Measurements from ENCODE around the gene FPR2.
A peak's percentile ranks its signal among the peaks of the same experiment; 100 is the strongest.
"Not testable (repeated sequence)": the region's sequence is repeated elsewhere in the genome, so short reads cannot be mapped to it uniquely, and the experiment has no call there.

FPR2 gene

DNA sequence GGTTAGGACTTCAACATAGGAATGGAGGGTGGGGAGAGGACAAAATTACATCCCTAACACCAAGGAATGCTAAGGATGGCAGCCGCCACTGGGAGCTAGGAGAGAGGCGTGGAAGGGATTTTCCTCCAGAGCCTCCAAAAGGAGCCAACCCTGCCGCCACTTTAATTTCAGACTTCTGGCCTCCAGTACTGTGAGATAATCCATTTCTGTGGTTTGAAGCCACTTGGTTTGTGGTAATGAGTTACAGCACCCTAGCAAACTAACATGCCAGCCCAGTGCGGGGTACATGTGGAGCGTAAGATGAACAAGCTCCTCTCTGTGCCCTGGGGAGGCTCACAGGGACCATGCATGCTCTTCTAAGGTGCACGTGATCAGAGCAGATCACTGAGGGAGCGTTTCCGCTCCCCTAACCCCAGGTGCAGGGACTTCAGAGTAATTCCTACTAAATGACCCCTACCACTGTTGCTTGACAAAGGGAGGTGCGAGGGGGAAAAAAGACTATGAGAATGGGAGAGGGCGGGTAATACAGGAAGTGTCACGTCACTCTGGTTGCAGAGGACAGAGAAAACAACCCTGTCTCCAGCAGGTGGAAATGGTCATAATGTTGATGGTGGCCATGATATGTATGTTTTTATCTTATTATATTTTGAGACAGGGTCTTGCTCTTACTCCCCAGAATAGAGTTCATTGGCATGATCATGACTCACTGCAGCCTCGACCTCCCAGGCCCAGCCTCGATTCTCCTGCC, 21.3 kb upstream of the FPR2 start:
- DNase-seq (ENCODE audit: low spot score): no peak

DNA sequence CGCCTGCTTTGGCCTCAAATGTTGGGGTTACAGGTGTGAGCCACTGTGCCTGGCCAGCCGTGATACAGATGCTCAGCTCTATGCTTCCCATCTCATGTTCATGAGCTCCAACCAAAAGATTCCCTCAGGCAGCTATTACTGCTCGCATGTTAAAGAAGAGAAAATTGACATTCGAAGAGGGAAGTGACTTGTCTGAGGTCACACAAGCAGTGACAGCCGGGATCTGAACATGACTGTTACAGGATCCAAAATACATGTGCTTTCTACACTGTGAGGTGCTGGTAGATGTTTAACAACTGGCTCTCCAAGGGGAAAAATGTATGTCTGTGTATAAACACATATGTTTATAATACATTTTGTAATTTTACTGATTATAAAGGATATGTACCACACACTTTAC, 20.6 kb upstream of the FPR2 start:
- no peak for DNase-seq (ENCODE audit: low spot score)

DNA sequence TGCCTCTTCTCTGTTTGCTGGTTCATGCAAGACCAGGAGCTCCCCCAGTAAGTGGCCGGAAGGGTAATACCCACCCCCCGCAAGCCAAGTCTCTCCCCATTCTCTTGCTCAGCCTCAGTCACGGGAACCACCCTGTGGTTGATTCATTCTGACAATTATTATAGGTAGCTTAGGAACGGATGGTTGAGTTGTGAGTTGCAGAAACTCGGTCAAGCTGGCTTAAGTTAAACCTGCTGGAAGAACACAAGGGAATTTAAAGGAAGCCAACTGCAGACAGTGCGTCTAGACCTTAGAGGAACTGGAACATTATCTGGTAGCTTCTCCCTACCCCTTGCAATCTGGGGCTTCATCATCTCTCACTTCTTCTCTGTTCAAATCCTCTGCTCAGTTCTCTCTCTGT, 18.2 kb upstream of the FPR2 start:
- peak; percentile 28 for DNase-seq (ENCODE audit: low spot score)

GRCh38 chr19:51743405-51743804, 17.6 kb upstream of the FPR2 start:
- no peak for DNase-seq (ENCODE audit: low spot score)

DNA sequence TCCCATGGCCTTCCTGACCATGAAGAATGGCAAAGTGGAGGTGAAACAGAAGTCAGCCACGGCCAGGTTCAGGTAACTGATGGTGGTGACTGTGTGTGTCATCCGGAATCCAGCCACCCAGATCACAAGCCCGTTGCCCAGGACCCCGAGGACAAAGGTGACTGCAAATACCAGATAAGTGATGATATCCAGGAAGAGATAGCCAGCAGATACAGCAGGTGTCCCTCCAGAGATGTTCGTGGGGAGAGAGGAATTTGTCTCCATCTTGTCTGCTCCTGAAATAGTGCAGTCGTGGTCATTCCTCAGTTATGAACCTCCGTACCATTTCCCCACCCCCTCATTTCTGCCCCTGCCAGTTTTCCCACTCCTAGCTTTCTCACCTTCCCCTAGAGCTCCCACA, 14.2 kb upstream of the FPR2 start:
- no peak for DNase-seq (ENCODE audit: low spot score)

- DNase-seq (ENCODE audit: low spot score): no peak
These were observed 11.0 kb upstream of the FPR2 start for GRCh38 chr19:51749979-51750378.

DNA sequence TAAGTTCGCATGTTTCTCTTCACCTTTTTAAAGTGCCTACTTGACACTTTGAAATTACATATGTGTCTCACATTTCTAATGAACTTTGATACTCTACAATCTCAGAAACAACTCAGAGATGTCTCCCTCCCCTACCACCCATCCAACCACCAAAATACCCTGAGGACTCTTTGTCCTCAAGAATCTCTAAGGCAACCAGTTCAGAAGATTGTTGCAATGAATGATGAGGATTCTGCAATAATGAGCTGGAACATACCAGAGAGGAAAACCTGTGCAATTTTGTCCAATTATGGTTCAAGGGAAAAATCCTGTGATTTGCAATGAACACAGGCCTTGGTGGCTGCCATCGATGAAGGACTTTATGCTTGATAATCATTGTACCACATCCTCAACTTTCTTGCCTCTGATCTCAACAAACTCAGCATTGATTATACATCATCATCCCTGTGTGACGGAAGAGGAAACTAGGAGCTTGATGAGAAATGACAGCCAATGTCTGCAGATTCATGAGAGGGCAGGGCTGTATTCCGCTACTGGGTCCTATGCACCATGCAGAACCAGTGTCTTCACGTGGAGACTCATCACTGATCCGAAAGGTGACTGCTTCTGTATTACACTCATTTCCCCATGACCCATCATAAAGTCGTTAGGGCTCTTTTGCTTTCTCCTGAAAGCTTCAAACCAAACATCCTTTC, 10.4 kb upstream of the FPR2 start:
- no peak for DNase-seq (ENCODE audit: low spot score)

- DNase-seq (ENCODE audit: low spot score): peak; percentile 78
These were observed 9.3 kb upstream of the FPR2 start, which contains the start of gene FPR1 for GRCh38 chr19:51751655-51752054. Gene FPR1 (minus strand): TSS chr19:51751878. CDS start chr19:51746994, 4,884 bp downstream.

- peak; percentile 81 for DNase-seq (ENCODE audit: low spot score)
These were observed 6.9 kb upstream of the FPR2 start for GRCh38 chr19:51754109-51754508.

- DNase-seq (ENCODE audit: low spot score): no peak
These were observed 6.2 kb upstream of the FPR2 start for GRCh38 chr19:51754770-51755169.

DNA sequence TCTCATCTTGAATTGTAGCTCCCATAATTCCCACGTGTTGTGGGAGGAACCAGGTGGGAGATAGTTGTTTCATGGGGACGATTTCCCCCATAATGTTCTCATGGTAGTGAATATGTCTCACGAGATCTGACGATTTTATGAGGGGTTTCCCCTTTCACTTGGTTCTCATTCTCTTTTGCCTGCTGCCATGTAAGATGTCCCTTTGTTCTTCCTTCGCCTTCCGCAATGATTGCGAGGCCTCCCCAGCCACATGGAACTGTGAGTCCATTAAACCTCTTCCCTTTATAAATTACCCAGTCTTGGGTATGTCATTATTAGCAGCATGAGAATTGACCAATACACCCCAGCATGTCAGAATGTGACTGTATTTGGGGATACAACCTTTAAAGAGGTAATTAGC, 5.4 kb upstream of the FPR2 start:
- no peak for DNase-seq (ENCODE audit: low spot score)

DNA sequence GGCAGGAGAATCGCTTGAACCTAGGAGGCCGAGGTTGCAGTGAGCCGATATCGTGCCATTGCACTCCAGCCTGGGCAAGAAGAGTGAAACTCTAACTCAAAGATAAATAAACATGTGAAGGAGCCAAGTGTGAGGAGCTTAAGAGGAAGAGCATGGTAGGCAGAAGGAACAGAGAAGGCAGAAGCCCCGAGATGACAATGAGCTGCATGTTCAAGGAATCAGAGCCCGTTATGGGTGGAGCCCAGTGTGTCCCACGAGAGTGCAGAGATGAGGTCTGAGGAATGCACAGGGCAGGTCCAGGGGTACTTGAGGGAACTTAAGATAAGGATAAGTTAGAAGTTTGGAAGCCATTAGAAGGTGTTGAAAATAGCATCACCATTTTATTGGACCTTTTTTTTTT, 716 bp downstream of the FPR2 start:
- no peak for DNase-seq (ENCODE audit: low spot score)

GRCh38 chr19:51765086-51765485, 4.1 kb downstream of the FPR2 start:
- no peak for DNase-seq (ENCODE audit: low spot score)

DNA sequence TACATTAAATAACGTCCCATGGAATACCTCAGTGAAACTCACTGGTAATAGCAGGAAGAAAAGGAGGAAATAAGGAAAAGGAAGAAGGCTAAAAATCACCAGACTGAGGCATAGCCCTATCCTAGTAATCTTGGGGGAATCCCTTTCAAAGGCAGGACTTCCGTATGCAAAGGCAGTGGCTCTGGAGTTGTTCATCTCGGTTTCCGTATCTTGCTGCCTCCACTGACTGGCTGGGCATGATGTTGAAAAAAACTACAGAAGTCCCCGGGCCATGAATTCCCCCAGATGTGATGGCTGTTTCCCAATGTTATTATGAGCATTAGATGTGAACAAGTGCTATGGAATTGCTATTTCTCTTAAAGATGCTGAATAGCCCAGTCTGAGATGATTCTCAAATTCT, 5.5 kb downstream of the FPR2 start:
- no peak for DNase-seq (ENCODE audit: low spot score)

DNA sequence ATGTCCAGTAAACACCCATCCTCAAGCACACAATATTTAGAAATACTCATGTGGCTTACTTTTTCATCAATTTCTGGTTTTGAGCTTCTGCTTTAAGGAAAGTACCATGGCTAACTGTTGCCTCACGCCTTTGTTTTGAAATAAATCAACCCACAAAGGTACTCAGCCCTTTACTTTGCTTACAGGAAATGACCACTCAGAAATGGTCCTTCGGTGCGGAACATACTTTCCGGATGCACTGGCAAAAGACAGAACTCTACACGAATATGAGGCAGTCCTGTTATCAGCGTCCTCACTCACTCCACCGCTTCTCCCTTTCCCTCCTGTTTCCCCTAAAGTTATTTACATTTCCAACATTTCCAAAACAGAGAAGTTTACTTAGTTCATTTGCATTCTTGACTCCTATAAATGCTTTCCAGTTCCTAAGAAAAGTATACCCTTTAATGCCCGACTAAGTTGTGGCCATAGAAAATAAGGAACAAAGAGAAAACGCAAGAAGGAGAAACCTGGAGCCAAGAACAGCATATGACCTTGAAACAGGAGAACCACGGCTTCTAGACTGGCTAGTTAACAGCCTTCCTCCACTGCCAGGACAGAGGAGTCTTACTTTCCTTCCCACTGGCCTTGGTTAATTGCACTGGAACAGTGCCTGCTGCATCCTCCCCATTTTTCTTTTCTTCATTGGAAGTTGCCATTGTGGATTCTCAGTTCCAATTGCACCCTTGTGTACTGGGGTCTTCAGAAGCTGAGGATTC, 10.6 kb downstream of the FPR2 start:
- DNase-seq (ENCODE audit: low spot score): peak; percentile 27

GRCh38 chr19:51772977-51773376, 12.0 kb downstream of the FPR2 start:
- DNase-seq (ENCODE audit: low spot score): no peak

- DNase-seq (ENCODE audit: low spot score): not testable (repeated sequence)
These were observed 15.6 kb downstream of the FPR2 start for GRCh38 chr19:51776561-51776960.

DNA sequence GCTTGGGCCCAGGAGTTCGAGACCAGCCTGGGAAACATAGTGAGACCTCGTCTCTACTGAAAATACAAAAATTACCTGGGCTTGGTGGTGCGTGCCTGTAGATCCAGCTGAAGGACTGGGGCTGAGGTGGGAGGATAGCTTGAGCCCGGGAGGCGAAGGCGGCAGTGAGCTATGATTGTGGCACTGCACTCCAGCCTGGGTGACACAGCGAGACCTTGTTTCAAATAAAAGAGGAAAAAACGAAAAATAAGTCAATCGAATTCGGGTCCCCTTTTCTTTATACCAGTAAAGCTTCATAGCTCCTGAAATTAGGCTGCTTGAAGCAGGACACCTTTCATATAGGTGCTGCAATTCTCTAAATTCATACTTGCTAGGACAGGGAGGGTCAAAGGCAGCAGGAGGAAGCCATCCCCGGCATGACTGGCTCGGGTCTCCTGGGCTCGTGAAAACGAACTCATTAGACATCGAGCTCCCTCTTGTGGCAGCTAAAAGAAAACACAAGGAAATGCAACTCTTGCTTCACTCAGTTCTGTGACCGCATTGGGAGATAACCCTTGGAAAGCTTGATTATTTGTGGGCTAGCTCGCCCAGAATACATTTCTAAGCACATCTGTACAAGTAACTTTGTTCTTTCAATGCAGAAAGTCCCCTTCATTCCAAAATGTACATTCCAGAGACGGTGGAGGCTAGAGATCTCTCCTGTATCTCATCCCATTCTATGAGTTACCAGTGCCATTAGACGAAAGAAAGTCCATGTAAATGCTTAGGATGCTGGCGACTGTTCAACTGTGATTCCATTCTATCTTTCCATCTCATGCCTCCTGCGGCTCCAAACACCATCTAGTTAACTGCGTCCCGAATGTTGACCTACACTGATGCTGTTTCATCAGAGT, 16.8 kb downstream of the FPR2 start:
- peak; percentile 96 for DNase-seq (ENCODE audit: low spot score)

- DNase-seq (ENCODE audit: low spot score): no peak
These were observed 18.2 kb downstream of the FPR2 start for GRCh38 chr19:51779181-51779580.

DNA sequence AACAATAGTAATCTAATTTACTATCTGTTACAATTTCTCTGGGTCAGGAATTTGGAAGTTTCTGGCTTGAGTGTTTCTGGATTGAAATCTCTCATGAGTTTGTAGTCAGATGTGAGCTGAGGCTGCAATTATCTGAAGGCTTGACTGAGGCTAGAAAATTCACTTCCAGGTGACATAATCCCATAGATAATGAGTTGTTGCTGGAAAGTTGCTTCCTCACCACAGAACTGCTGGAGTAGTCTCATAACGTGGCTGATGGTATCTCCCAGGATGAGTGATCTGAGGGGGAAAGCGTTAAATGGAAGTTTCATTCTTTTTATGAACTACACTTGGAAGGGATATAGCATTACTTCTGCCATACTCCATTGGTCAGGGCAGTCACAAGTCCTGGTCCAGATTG, 18.7 kb downstream of the FPR2 start:
- DNase-seq (ENCODE audit: low spot score): no peak

DNA sequence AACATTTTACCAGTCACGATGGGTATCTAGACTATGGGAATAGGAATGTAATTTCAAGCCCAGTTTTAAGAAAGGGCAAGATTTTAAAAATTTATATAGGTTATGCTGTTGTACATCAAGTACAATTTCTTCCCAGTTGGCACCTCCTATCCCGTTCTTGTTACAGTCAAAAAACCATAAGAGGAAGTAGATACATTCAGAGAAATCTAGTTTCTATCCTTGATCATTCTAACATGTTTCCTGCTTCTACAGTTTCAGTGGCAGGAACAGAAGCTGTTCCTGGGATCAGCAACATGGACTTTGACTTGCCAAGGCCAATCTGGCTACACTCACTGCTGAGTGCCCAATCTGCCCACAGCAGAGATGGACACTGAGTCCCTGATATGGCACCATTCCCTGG, 19.3 kb downstream of the FPR2 start:
- no peak for DNase-seq (ENCODE audit: low spot score)

- no peak for DNase-seq (ENCODE audit: low spot score)
These were observed 21.0 kb downstream of the FPR2 start for GRCh38 chr19:51781999-51782398.

All from pons (tissue), 1 donor.